IPS-NIHi7 (cell line): ENCODE data around the gene GSE1.
A peak's percentile ranks its signal among the peaks of the same experiment; 100 is the strongest.

Experiments
- DNase-seq: peaks from one replicate; pipeline ENCODE4 v3.0.0; 2012; ENCODE audit warnings: mixed read lengths; ENCODE audit errors: extremely low spot score

Gene GSE1

DNA sequence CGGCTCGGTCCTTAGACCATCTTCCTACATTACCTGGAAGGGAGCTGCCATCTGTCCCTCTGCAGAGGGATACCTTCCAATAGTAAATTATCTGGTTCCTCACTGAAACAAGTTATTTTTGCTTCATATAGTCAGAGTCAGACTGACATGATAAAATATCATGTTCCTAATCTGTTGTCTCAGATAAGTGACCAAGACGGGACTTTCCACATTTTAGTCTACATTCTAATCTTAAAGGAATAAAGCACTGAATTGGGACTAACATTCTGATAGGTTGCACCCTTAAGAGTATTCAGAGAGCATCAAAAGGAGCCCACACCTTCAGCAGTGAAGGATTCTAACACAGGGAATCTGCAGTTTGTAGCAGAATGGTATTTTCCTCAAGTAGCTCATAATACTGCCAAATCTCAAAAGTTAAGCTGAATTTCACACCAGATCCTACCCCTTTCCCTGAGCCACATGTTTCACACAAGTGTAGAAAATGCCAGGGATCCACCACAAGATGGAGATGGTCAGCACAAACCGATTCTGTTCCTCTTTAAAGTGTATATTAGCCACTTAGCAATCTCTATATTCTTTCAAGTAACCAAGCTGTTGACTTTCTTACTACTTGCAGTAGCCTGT, 62.2 kb downstream of the GSE1 start:
- DNase-seq: peak; percentile 55

DNA sequence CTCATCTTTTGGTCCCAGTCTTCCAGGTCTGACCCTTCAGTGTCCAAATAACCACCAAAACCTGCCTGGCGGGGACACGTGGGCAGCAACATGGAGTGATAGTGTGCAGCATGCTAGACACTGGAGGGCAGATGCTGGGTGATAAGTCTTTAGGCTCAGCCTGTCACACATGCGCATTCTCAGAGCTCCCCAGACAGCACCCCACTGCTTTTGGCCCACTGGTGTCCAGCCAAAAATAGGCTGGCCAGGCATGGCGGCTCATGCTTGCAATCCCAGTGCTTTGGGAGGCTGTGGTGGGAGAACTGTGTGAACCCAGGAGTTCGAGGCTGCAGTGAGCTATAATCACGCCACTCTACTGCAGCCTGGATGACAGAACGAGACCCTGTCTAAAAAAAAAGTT, 63.3 kb downstream of the GSE1 start:
- no peak for DNase-seq

DNA sequence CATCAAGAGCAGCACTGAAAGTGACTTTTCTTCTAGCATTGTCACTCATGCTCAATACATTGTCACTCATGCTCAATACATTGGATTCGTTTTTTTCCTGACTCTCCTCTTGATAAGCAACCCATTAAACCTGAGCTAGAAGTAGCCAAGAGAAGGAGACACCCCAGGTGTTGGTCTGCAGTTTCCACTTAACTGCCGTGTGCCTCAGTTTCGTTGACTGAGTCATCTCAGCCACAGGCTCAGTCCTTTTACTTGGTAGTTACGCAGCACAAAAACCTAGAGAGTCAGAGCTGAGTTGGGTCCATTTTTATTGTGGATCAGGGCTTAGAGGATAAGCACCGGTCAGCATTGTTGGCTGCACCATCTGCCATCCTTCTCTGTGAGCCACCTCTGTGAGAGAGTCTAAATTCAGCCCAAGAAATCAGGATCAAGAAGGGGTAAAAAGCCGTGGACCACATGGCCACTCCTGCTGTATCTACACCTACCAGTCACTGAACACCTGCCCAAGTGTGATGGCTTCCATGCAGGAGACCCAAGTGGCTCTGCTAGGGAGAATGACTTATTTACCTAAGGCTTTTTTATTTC, 64.4 kb downstream of the GSE1 start:
- no peak for DNase-seq

DNA sequence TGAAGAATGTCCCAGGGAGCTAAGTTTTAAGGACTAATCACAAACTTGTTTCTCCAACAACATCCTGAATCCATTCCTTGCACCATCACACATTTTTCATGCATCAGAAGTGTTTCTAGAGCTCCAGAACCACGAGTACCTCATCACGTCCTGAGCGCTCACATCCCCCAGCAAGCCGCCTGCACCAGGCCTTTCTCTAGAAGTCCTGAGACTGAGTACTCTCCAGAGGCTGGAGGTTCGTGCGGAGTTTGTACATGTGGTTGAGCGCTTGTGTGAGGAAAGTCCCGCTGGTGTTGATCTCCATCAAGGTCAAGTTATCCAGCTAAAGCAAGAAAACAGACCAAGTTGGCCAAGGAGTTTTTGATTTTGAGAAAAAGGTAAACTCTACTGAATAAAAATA, 64.9 kb downstream of the GSE1 start:
- DNase-seq: no peak

DNA sequence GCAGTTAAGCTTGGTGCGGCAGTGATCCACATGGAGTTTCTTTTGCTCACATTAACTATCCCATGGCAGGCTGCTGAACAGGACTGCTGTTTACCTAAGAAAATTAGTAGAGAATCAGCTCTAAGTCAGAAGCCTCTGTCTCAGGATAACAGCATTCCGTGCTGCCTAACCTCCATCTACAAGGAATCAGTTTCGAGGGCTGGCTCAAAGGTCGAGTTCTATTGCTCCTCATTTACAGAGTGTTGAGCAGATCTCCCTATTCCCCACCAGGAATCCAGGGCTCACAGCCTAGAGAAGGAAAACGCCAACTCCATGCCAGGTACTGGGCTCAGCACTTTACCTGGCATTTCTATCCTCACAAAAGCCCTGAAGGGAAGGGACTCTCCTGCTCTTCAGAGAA, 65.7 kb downstream of the GSE1 start:
- no peak for DNase-seq

DNA sequence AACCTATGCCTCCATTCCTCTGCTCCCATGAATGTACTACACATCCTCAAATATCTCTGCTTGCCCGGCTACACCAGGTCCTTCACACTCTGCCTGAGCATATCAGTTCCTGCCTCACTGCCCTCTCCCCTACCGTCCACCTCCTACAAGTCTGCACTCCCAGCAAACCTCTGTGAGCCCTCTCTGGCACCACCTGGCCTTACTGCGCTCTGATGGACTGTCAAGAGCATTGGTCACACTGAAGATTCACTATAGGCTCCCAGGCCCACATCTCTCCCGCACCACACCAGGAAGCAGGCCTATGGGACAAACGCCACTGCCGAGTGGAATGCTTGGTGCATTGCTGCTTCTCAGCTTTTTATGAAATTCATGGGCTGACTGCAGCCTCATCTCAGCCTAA, 66.7 kb downstream of the GSE1 start:
- no peak for DNase-seq

DNA sequence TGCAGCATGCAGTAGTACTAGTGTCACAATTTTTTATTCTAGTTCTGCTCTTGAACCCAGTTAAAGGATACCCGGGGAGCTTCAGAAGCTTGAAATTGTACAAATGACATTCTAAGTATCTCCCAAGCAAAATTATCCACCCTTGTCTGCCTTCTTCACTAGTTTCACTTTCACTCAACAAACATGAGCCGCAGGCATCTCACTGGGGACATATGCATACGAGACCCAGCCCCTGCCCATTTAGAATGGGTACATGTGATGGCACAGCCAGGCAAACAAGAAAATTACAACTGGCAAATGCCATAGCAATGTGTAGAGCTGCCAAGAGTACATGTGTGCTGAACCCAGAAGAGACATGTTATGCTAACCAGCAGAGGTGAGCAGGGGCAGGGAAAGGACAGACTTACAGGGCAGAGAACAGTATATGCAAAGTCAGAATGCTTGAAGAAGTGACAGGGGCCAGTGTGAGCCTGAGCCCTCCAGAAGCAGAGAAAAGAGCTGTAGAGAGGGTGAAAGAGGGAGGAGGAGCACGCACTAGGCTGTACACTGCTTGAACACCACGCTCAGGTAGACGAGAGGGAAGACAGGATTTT, 67.3 kb downstream of the GSE1 start:
- no peak for DNase-seq

DNA sequence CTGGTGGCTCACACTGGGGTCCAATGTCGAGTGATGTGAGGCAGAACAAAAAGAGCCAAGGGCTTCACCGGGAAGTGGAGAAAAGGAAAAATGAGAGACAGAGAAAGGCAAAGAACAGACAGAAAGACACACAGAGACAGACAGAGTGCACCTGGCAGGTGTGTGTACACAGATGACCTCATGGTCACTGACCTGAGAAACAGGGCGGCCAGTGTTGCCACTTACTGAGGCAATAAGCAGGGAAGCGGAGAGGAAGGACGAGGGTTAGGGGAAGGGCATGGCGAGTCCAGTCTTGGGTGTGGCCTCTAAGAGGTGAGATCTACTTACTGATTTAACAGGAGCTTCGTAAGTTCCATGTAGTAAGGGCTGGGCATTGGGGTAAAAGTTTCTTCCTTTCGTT, 68.1 kb downstream of the GSE1 start:
- DNase-seq: no peak

DNA sequence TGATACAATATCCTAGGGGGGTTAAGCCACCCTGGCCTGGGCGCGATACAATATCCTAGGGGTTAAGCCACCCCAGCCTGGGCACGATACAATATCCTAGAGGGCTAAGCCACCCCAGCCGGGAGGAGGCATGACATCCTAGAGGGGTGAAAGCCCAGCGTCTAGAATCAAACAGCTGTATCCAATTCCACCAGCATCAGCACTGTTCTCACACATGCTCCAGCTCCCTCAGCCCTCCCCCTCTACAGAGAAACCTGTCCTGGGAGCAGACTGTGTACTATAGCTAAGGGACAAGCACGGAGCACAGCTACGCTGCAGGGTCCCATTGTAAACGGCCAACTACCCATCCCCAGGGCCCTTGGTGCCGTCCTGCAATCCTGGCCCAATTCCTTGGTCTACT, 69.4 kb downstream of the GSE1 start:
- no peak for DNase-seq

DNA sequence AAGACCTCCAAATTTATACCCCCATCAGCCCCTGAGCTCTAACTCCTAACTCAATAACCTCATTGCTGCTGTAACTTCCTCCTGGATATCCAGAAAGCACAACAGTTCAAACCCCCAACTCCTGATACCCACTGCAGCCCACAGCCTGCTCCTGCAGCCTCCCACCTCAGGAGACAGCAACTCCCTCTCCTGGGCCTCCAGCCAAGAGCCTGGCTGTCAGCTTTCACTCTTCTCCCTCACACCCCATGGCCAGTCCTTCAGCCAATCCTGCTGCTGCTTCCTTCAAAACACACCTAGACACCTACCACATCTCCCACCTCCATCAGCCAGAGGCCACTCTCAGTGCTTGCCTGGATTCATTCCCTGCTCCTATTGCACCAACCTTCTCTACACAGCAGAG, 70.2 kb downstream of the GSE1 start:
- DNase-seq: no peak

DNA sequence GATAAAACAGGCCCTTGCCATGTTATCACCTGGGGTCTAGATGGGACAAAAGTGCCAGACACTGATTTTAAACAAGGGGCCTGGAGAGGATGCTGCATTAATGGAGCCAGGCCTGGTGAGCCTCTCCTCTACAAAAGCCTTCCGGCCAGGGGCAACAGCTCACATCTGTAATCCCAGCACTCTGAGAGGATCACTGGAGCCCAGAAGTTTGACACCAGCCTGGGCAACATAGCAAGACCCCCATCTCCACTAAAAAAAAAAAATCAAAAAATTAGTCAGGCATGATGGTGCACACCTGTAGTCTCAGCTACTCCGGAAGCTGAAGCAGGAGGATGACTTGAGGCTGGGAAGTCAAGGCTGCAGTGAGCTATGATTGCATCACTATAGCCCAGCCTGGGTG, 72.1 kb downstream of the GSE1 start:
- no peak for DNase-seq

DNA sequence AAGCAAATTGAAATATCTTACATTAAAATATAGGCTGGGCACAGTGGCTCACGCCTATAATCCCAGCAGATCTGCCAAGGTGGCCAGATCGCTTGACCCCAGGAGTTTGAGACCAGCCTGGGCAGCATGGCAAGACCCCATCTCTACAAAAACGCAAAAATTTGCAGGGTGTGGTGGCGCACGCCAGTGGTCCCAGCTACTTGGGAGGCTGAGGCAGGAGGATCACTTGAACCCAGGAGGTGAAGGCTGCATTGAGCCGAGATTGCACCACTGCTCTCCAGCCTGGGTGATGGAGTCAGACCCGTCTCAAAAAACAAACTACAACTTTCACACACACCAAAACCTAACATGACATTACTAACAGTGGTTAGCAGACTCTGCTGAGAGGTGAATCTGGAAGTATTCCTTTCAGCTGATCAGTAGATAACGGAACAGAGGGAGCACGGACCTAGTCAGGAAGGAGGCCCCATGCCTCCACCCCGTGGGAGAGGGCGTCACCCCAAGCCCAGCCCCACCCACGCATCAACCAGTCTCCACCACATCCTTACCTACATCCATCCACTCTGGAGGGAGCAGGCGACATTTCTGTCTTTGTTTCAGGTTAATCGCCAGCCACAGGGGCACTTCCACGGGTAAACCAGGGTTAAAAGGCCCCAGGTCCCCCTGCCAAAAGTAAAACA, 73.9 kb downstream of the GSE1 start:
- DNase-seq: no peak

DNA sequence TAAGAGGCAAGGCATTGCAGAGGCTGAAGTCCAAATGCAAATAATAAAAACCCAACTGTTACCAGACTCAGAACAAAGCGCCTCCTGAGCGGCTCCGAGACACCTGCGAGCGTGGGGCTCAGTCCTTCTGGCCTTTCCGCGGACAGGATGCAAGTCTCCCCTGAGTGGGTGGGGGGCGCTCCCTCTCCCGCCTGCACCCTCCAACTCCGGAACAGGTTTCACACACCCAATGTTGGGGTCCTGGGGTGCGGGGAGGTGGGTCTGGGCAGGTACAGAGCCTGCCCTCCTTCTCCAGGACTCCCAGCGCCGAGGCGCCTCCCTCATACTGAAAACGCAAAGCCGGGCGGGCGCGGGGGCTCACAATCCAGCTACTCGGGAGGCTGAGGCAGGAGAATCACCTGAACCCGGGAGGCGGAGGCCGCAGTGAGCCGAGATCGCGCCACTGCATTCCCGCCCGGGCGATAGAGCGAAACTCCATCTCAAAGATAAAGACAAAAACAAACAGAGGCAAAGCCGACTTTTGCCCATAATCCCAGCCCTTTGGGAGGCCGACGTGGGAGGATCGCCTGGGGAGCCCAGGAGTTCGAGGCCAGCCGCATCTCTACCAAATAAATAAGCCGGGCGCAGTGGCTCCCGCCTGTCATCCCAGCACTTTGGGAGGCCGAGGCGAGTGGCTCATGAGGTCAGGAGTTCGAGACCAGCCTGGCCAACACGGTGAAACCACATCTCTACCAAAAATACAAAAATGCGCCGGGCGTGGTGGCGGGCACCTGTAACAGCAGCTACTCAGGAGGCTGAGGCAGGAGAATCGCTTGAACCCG, 74.7 kb downstream of the GSE1 start:
- no peak for DNase-seq

DNA sequence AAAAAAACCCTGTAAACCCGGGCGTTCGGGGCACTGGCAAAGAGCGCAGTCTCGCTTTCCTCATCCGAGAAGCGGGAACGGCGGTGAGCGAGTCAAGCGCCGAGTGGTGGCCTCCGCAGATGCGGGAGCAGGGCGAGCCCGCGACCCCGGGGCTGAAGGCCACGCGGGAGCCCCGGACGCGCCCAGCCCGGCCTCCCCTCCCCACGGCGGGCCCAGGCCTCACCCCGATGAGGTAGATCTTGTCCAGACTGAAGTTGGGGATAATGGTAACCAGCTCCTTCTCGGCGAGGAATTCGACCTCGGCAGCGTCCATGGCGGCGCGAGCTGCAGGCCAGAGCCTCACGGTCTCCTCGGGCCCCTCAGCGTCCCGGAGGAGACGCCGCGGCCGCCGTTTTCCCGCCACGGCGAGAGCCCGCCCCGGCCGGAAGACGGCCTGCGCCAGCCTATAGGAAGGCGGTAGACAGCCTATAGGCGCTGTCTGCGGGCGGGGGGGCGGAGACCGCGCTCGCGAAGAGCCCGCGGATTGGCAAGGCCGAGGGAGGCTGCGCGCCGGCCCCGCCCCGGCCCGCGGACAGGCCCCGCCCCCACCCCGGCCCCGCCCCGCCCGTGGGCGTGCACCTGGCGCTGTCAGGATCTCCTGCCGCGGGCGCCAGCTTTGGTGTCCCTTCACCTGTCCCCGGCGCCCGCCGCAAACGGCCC, 75.6 kb downstream of the GSE1 start, which contains the start of gene GINS2:
Gene GINS2, minus strand, starts transcription at position 369 of the 699 bp plus-strand sequence. Its CDS starts 56 bp downstream, at position 313.
- peak; percentile 100 for DNase-seq

DNA sequence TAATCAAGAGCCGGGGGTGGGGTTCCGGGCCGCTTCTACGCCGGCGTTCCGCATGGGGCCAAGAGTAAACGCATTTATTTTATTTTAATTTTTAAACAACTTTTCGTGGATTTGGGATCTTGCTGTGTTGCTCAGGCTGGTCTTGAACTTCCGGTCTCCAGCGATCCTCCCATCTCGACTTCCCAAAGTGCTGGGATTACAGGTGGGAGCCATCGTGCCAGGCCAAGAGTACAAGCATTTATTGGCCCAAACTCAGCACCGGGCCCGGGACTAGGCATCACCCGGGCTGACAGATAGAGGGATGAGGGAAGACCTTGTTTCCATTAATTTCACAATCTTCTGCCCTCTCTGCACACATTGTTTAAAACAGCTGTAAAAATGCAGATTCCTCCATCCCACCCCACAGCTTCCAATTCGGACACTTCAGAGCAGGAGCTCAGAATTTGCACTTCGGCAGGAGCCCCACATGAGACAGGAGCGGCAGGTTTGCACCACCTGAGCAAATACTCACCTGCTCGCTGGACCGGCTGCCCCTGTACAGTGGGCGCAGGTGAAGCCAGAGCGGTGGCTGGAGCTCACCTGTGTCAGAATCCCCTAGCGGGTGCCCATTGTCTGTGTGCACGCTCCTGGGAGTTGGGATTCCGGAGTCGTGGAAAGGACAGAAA, 76.3 kb downstream of the GSE1 start:
- DNase-seq: no peak

DNA sequence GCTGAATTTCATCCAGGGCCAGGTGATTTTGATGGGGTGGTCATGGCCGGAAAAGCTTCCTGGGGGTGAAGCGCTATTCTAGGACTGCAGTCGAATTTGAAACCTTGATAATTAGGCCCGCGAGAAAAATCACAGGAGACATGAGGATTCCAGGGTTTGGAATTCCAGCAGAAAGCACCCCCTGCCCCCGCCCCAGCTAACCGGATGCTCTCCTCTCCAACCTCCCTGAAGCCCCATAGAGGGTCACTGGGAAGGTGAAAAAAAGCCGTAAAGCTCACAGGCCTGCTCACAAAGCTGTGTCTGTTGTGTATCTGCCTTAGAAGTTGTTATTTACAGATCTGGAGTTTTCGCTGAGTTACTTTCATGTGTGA, 76.8 kb downstream of the GSE1 start:
- no peak for DNase-seq

DNA sequence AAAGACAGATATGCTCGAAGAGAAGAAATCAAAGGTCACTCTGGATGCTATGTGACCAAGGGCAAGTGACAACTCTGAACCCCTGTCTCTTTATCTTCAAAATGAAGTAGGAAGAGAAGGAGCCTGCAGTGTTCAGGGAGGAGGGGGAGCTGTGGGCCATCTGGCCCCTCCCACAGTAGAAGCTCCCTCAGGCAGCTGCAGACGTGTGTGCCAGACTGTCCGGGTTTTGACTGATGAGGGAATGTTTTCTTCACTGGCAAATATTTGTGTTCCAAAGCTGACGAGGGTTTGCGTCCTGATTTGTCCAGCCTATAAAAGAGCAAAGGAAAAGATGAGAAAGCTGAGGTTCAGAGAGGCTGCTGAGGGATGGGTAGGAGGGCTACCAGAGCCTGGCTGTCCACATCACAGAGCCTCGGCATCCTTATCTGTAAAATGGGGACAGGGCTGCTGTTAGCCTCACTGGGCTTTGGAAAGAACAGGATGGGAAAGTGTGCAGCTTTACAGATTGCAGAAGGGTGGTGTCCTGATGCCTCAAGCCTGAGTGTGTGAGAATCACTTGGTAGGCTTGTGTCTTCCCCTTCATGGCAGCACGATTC, 77.4 kb downstream of the GSE1 start:
- DNase-seq: no peak

DNA sequence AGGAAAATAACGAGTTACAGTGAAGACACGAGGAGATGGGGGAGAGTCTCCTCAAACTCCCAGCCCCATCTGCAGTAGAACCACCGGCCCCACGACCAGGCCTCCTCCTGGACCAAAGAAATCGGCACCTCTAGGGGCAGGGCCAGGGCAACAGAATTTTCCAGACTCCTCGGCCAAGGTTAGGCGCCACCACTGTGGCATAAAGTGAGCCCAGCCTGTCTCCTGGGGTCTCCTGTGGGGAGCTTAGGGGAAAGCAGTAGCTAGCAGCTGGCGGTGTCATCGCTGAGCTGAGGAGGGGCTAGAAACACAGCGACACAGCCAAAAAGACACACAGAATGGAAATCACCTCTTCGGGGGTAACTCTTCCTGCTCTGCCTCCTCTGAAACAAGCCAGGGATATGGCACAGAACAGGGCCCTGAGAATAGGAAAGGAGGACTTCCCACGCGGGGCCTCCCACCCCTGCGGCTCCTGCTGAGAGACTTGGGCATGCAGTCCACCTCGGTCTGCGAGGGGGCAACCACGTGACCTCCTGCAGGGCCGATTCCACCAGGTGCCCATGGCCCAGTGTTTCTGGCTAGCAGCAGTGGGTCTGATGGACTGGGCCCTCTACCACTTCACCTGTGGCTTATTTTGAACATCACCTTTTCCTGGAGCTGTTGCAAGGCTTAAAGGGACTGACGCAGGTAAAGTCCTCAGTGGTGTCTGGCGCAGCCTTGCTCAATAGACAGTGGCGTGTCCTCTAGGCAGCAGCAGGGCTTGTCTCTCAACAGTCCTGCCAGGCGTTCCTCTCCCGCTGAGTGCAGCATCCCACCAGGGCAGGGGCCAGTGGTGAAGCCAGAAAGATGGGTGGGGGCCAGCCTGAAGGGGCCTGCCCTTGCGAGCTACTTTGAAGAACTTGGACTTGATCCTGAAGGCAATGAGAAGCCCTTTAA, 82.3 kb downstream of the GSE1 start:
- DNase-seq: no peak

DNA sequence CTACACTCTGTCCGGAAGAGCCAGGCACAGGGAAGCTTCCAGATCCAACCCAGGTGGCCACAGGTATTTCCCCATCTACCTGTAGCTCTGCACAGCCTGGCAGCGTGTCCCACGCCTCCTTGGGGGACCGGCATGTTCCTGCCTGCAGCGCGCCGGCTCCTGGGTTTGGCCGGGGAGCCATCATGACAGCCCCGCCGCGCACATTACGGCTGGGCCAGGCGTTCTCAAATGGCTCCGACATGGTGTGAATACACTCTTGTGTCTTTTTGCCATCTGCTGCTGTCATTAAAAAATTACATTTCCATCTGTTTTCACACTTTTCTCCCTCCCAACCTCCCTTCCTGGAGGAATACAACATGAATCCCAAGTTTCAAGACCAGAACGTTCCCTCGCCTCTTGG, 83.7 kb downstream of the GSE1 start:
- no peak for DNase-seq

DNA sequence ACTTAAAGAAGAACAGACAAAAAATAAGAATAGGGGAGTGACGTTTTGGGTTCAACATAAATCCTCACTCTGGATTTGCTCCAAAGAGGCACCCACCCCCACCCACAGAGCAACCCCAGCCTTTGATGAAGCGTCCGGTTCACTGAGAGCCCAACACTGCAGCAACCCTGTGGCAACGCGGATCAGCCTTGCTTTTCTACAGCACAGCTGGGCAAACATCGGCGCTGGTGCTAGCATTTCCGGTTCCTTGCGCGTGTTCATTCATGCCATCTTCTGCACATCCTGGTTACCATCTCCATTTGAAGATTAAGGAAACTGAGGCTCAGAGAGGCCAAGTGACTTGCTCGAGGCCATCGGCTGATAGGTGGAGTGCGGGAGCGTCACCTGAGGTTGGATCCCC, 84.3 kb downstream of the GSE1 start:
- DNase-seq: no peak
